HG03108 (cell line): Measurements from ENCODE around the gene PARP6.
A peak's percentile ranks its signal among the peaks of the same experiment; 100 is the strongest.

Experiments used
- ATAC-seq: cut with Tn5 transposase; IDR thresholded peaks from one replicate; pipeline ENCODE4 v1.9.1; 2021; ENCODE audit warnings: moderate library complexity; ENCODE audit not compliant: unreplicated experiment

Gene PARP6

DNA sequence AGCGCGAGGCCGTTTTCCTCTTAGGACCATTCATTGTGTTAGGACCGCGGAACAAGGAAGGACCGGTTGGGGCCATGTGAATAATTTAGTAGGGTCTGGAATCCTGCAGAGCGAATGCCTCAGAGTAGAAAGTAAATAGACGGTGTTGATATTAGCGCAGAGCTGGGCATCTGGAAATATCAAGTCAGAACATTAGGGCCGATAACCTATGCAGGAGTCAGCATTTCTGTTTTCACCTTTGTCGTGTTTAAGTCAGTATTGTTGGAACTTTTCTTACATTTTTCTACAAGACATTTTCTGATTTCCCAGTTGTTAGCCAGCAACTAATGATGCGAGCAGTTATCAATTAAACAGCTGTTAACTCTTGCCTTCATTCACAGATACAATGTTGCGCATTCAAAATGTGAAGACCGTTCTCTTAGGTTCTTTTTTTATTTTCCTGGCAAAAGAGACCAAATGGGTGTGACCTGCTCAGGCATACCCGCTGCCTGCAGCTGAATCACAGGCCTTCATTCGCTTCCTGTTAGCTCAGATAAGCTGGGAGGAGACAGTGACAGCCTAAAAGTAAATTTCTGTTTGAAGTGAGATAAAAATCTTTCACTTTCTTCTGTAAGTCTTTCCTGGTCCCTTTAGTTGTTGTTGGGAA, 40.4 kb downstream of the PARP6 start:
- no peak for ATAC-seq

DNA sequence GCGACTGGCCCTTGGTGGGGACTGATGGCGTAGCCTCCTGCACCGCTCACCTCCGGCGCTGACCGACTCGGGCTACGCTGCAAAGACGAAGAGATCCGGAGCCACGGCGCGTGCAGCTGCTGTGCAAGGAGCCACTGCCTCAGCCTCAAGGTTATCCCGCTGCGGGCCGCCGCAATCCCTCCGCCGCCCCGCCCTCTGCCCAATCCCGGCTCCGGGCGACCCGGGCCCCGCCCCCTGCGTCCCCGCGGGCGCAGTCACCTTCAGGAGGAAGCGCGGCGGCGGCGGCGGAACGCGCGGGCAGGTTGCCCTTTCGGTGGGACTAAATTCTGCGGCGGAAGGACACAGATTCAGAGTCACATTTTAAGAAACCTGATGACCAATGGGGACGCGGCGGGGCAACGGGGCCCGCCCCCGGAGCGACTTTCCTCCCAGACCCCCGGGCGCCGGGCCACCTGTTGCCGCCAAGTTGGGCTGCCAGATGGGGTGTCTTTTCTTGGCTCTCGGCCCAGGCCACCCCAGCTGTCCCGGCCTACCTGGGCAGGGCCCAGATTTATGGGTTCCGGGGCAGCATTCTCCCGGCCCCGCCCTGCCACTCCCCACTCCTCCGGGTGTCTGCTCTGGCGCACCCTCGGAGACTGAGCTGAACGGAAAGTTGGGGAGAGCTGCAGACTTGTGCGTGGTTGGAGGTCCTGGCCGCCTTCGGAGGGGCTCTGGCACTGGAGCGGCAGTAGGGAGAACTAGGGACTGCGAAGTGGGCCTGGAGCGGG, 41.1 kb downstream of the PARP6 start, which contains the start of gene PKM:
Gene PKM (minus strand): TSS at position 125 of the 767 bp plus-strand sequence. CDS start 12,093 bp downstream, outside the sequence.
- ATAC-seq = peak; percentile 33

DNA sequence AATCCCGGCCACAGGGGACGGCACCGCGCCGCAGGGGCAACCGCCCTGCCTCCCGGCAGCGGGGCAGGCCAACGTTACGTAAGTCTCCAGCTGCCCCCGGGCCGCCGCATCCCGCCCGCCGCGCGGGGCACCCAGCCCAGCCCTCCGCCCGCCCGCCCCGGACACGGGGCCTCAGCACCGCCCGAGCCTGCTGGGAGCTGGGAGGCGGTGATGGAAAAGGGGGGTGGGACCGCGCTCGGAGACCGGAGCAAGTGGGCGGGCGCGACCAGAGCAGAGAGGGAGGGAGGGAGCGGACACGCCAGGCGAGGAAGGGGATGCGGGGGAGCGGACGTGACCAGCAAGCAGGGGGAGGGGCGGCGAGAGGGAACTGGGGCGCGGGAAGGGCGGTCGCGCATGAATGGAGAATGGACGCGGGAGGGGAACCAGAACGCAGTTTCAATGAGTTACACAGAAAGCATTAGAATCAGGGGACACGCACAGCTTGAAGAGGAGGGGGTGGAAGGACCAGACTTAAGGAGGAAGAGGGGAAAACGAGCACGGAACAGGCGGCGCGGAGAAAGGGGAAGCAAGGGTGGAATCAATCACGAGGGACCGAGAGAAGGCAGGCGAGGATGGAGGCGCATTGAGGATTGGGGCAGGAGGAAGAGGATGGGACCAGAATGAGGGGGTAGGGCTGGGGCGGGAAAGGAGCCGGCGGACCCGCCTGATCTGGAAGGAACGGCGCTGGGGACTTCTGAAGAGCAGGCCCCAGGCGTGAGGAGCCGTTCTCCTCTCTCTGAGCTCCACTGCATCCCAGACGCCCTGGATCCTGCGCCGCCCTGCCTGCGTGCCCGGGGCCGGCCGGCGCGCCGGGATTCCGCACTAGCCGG, 41.9 kb downstream of the PARP6 start:
- ATAC-seq = no peak

DNA sequence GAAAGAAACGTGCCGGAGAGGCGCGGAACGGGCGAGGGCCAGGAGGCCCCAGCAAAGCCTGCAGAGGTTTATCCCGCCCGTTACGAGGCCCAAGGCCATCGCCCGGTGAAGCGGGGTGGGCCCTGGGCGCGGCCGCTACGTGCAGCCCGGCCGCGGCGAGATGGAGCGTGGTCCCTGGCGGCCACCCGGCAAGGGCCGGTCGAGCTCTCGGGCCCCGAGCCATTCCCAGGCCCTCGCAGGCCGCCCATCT, 42.5 kb downstream of the PARP6 start:
- no peak for ATAC-seq

DNA sequence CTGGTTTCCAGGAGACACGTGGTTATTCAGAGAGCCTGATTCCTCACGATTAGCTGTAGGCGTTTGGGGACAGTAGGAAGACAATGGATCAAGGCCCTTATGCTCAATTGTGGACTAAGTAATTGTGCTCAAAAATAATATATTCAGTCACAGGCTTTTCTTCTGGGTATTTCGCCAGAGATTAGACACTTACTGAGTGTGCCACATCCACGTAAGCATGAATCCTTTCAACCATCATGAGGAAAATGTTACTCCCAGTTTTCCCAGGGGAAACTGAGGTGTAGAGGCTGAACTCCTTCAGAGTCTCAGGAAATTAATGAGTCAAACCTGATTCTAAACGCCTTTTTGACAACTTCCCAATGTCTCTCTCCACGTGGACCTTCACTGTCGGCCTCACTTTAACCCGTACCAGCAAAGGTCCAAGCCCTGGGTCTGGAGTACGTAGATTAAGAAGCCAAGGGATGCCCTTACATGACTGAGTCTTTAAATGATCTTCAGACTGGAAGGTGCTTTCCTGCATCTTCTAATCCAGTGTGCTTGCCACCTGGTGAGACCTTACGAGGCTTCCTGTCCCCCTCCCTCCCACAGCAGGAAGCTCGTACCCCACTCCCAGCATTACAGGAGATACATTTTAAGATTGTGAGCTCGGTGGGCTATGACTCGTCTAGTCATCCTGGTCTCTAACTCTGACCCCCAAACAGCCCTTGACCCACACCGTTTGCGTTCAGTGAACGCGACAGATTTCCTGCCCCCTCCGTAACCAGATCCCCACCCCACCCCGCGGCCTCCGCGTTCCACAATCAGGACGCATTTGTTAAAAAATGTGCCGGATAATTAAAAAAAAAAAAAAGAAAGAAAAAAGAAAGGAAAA, 43.0 kb downstream of the PARP6 start:
- ATAC-seq = no peak

DNA sequence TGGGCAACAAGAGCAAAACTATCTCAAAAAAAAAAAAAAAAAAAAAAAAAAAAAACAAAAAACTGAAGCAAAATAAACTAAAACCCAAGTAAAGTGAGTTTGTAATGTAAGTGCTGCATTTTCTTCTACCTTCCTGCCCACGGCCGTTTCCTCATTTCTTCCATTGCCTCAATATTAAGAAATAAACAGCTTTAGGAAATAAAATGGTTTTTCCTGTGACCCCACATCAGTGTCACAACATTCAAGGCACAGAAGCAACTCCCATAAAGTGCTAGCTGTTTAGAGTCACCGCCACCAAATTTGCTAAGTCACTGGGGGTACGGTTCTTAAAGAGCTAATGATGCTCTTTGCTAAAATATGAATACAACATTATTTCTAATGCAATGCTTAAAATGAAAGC, 44.6 kb downstream of the PARP6 start:
- no peak for ATAC-seq

DNA sequence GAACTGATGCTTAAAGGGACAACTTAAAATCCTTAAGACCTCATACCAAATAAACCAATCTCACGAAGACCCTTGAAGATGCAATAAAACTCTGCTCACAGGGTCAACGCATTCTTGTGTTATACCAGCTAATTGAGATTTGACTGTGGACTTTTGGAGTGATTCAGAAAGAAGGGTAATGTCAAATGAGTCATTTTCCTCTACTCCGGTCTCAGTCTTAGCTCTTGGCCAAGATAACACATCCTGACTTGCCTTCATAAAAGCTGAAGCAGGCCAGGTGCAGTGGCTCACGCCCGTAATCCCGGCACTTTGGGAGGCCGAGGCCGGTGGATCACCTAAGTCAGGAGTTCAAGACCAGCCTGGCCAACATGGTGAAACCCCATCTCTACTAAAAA, 45.2 kb downstream of the PARP6 start:
- no peak for ATAC-seq

DNA sequence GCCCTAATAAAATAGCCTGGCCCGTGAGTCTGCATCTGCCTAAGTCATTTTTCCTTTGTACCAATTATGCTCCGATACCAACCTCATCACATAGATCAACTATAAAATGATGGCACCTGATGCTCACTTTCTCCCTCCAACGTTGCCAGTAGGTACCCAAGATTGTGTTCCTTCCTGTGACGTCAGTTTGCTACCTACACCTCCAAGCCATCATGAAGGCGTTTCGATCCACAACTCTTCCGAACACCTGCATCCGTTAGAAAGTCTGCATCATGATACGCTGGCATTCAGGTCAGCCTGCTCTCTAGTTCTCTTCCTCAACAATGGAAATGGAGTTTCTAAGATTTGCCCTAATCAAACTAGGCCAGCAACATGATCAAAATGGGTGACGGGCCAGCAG, 49.1 kb downstream of the PARP6 start:
- no peak for ATAC-seq

DNA sequence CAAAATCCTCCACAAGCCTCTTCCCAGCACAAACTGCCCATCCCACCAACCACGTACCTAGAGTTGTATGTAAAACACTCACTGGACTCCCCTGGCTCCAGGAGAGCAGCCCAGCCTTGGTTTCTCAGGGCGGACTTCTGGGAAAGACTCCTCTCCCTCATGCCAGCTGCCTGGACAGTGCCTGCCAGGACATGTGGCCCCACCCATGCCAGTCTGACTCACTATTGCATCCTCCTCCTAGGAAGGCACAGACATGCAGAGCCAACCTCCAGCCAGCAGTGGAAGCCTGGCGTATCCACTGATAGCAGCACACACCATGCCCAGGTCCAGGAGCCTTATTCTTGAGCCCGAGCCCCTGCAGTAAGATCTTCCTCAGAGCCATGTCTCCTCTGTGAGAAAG, 50.0 kb downstream of the PARP6 start:
- ATAC-seq = no peak

DNA sequence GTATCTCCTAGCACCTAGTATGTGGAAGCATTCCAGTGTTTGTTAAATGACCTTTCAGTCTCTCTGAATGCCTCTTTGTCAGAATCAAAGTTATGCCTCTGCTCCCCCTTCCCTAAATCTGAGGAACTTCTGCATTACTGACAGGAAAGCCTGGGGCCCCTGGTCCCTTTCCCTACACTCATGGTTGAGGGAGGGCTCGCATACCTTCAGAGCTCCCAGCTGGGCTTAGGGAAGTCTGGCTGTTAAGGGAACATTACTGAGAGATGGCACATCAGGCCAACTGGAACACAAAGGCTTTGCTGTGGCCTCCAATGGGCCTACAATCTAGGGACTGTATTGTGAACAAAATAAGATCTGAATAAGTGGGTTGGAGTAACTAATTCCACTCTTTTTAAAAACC, 51.7 kb downstream of the PARP6 start:
- ATAC-seq = no peak

DNA sequence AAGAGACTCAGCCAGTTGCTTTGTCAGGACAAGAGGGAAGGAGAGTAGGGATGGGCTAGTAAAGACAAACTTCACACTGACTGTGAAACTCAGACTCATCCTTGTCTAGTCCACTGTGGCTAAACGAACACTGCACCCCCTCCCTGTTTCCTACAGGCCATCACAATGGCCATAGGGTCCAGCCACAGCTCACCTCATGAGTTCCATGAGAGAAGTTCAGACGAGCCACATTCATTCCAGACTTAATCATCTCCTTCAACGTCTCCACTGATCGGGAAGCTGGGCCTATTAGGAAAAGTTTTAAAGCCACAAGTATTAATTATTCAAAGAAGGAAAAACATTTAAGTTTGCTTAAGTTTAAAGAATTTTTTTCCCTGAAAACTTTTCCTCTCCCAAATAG, 55.1 kb downstream of the PARP6 start:
- no peak for ATAC-seq

DNA sequence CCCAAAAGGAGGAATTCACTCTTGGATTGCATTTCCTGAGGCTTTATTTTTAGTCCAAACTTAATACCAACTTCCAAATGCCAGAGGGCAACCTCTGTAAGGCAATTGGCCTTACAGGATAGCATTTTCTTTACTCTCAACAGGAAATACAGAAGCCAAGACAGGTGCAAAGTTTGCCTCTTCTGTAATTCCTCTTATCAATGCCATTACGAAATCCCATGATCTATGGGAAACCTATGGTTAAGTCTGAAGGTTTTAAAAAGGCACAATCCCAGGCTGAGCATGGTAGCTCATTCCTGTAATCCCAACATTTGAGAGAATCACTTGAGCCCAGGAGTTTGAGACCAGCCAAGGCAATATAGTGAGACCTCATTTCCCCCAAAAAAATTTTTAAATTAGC, 56.3 kb downstream of the PARP6 start:
- no peak for ATAC-seq

DNA sequence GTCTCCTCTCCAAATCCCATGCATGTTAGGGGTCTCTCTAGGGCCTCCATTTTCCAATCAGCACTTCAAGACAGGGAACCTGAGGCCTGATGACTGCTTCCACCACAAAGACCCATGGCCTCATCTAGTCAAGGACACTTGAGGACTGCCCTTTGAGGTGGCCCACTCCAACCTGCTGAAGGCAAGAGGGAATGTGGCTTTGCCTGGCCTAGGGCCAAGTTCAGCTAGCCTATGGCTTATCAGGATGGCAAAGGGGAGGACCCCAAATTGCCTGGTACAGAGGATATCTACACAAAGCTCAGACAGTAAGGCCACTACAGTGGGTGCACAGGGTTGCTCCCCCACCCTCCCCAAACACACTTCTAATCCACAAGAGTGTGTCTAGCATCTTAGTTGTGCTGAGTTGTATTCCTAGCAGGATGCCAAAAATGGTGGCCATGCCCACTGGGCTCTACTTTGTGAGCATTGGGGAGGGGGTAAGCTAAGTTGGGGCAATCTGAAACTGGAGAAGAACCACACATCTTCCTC, 64.7 kb downstream of the PARP6 start:
- ATAC-seq = no peak

DNA sequence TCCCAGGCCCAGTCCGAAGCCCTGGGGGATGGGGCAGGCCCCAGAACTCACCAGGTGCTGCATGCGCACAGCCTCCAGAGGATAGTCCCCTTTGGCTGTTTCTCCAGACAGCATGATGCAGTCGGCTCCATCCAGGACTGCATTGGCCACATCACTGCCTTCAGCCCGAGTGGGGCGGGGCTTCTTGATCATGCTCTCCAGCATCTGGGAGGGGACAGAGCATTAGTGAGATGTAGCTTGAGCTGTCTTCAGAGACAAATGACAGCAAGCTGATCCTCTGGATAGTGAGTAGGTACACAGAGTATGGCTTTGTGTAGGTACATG, 65.7 kb downstream of the PARP6 start:
- no peak for ATAC-seq

DNA sequence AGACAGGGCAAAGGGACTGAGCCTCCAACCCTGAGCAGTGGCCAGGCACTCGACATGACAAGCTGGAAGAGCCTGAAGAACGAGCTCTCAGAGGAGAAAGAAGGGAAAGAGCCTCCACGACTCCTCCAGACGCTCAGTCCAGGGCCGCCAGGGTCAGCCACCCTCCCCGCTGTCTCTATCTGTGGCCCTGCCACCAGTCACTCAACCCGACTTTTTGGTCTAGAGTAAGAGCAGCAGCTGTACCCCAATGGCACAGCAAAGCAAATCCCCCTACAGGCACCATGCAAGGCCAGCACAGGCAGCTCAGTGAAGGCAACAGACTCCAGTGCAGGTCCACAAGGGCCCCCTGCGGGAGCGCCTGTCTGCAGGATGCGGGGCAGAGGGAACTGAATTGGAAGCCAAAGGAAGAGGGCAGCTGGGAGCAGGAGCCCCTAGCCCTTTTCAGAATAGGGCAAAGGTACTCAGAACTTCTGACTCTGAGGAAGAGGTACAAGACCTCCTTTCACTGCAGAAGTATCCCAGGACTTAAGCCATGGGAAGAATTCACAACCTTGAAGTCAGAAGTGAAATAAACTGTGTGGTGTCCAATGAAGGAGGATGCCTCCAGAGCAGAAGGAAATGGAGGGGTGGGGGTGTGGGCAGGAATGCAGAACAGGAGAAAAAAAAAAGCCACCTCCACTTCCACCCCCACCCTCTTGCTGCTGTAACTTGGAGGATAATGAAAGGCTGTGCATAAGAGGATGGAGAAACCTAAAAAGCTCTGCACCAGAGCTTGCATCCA, 66.3 kb downstream of the PARP6 start:
- ATAC-seq = no peak

DNA sequence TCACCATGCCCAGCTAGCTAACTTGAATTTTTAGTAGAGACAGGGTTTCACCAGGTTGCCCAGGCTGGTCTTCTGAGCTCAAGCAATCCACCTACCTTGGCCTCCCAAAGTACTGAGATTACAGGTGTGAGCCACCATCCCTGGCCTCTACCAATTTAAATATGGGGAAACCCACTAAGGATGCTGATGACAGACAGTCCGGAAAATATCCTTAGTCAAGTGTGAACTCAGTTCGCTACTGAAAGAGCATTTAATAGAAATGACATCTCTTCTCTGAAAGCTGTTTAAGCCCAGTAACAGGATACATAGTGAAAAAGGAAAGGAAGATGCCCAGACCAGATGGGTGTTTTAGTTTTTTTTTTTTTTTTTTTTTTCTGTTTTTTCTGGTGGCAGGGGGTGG, 67.1 kb downstream of the PARP6 start:
- ATAC-seq = no peak

DNA sequence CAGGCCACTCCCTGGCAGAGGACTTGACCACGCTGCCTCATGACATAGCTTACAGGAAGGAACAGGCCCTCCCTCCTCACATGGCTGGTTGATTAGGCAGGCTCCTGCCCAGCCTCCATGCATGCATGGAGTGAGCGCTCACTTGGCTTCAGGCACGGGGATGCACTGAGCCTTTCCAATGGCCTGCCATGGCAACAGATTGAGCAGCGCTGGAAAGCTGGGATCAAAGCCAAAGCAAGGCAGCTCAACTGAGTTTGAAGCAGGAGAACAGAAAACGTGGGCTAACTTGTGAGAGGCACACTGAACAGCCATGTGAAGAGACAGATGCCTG, 68.9 kb downstream of the PARP6 start:
- ATAC-seq = no peak

DNA sequence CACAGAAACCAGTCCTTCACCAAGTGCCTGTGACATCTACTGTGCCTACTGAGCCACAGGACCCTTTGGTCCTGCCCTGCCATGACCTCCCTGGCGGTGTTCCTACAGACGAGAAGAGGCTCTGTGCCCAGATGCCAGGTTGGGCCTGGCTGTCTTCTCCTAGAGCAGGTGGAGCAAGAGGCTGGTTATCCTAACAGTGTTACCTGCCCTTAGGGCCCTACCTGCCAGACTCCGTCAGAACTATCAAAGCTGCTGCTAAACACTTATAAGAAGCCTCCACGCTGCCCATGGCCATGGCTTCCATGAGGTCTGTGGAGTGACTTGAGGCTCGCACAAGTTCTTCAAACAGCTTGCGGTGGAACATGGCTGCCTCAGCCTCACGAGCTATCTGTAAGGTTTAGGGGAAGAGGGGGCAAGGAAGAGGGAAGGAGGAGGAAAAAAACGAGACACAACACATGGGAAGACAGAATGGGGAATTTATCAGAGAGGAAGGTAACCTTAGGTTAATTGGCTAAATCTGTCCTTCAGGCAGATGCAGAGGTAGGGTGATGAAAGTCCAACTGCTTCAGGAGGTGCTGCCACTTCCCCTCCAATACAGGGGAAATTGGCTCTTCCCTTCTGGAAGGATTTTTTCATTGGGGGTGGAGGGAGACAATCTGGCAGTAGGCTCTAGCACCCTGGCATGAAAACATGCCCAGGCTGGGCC, 69.4 kb downstream of the PARP6 start:
- no peak for ATAC-seq

DNA sequence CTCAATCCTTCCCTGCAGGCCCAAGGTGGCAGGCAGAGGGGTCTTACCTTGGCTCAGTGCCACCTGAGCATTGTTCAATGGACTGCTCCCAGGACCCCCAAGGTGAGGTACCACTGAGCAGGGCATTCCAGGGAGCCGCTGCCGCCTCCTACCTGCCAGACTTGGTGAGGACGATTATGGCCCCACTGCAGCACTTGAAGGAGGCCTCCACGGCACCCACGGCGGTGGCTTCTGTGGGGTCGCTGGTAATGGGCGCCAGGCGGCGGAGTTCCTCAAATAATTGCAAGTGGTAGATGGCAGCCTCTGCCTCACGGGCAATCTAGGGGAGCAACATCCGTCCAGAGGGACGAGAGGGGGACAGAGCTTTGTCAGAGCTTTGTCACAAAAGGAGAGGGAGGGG, 70.1 kb downstream of the PARP6 start:
- no peak for ATAC-seq
